ENCODE measurements around the gene ACTRT2.

GRCh38 chr1:3071565-3072390 lies 50.5 kb downstream of the ACTRT2 start:
- TF ChIP-seq POLR2A (IDR thresholded peaks at IDR 0.05) (no peak), CTCF (IDR thresholded peaks at IDR 0.05 in 4 of 5, conservative IDR thresholded peaks at IDR 0.05 in 1 of 5) (no peak)

Measured in gastrocnemius medialis (tissue), 4 donors.